Psoas muscle (tissue), 8 donors: Measurements from ENCODE around the gene GLDC. TPM values are rescaled to one million over a fixed set of nuclear protein-coding genes. Genes with fewer than 3 reads are reported as not detected.
A peak's percentile ranks its signal among the peaks of the same experiment; 100 is the strongest.

Experiments
- ATAC-seq, 4 donors: fragments of 200-7000 bp; cut with Tn5 transposase; one replicate each; pipeline ENCODE4 v1.9.1; 2020; ENCODE audit warnings: moderate library complexity in 3 of 4, mild to moderate bottlenecking in 2 of 4
- DNase-seq, 2 donors: peaks; one replicate each; pipeline ENCODE4 v3.0.0-alpha.2; 2020
- H3K27ac ChIP-seq: fragments of 200-600 bp; one replicate; pipeline ENCODE4 v1.8.0; 2022
- H3K27me3 ChIP-seq, 3 donors: fragments of 200-600 bp in 1 of 3; one replicate each; pipeline versions ENCODE4 v1.6.1 to v1.8.0; 2013 to 2022; ENCODE audit warnings: low read length in 2 of 3, mild to moderate bottlenecking in 2 of 3, moderate library complexity in 1 of 3; ENCODE audit not compliant: insufficient read depth in 3 of 3
- H3K36me3 ChIP-seq, 2 donors: fragments of 200-600 bp in 1 of 2; one replicate each; pipeline versions ENCODE4 v1.6.1 to v1.8.0; 2013 to 2022; ENCODE audit warnings: low read depth in 1 of 2, mild to moderate bottlenecking in 1 of 2, moderate library complexity in 1 of 2; ENCODE audit not compliant: insufficient read depth in 1 of 2
- H3K4me1 ChIP-seq: fragments of 200-600 bp; one replicate; pipeline ENCODE4 v1.8.0; 2022
- H3K4me3 ChIP-seq: fragments of 200-600 bp; one replicate; pipeline ENCODE4 v1.8.0; 2022; ENCODE audit warnings: mild to moderate bottlenecking
- H3K9me3 ChIP-seq: fragments of 200-600 bp; one replicate; pipeline ENCODE4 v1.8.0; 2022
- WGBS, 3 donors: extraction: QIAGEN DNeasy Blood & Tissue Kit; methylation state at CpG; one replicate each; pipeline versions ENCODE4 v1.1.6 to v1.1.7; 2013; 5-methylcytosine and 5-hydroxymethylcytosine counted together
- intact Hi-C, 2 donors: fragments of 100-400 bp; cut with DNase I; formaldehyde crosslinking; loops; one replicate each; pipeline versions ENCODE4 v1.11.0 to v1.14.2; 2022
- polyA plus RNA-seq, 3 donors: library from polyadenylated mRNA; stranded (reverse); fragments of 200-250 nt; gene quantifications; one replicate each; pipeline ENCODE4 v1.2.3, GENCODE V29; 2013
- total RNA-seq, 4 donors: library from RNA; stranded (reverse); fragmentation: NEBNext Ultra II Directional in 2 of 4; extraction: Animal tissue kit (Norgen Biotek cat#: 25700) in 2 of 4; gene quantifications; one replicate each; pipeline versions ENCODE4 v1.2.1 to v1.2.4, GENCODE V29; 2021 to 2023
- TF ChIP-seq, protein P1 (sequence below): fragments of 200-600 bp; IDR thresholded peaks from one replicate; pipeline ENCODE4 v1.8.0; 2022; ENCODE audit warnings: antibody characterized with exemption
- donor health status: healthy with polysubstance abuse.
- donor health status: DM: no; HTN: no; CAD: no; lungs with moderate emphysema.
- donor health status: Bipolar disorder and iron deficiency.
- donor health status: healthy.
- donor health status: DM: yes; HTN: yes; CAD: no.
- donor health status: DM: no; HTN: no; CAD: no.
- donor health status: DM: no; HTN: no; CAD: no.
- donor health status: DM: yes; HTN: yes; CAD: no.

GLDC gene
- total and polyA plus RNA-seq, 7 donors = 0.30 to 2.3 (median 1.3) TPM

DNA sequence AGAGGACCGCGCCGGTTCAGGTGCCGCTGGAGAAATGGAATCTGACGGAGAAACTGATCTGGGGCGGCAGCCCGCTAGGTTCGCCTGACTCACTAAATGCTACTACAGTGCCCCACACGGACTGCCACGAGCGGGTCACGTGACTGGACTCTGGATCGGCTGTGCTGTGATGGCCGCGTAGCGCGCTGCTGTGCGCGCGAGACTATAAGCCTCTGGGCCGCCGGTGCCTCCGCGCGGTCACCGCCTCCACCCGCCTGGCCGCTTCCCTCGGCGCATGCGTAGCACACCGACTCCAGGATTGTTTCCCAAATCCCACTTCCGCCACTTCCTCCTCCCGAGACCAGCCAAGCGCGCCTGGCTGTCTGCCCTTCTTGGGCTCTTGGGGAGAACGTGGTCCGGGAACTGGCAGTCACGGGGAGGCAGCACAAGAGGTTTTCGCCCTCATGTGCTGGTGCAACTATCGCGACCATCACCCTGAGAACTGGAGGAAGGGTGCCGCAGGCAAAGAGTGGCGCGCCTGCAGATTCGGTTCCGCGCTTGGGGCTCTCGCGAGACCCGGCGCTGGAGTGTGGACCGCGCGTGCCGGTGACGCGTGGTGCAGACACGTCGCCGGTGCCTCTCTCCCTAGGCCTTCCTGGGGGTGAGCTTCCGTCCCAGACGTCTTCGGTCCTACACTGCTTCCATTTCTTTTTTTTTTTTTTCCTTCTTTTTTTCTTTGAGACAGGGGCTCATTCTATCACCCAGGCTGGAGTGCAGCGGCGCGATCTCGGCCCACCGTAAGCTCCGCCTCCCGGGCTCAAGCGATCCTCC, 35.8 kb upstream of the GLDC start:
- DNase-seq (peak; percentile 98), ATAC-seq (peak; percentile 97 to 98 (median 98))
- Histone ChIP-seq H3K4me3 (peak overlapping the region; percentile 75), H3K27ac (peak overlapping the region; percentile 92), H3K36me3 (no peaks in the 10 kb centered on the region), H3K27me3 (no peaks in the 10 kb centered on the region), H3K9me3 (no peaks in the 10 kb centered on the region), H3K4me1 (peaks cover 10% of the 10 kb centered on the region)
- WGBS, 3 donors = 0 to 1% (median 1%) methylated on average over 62 to 72 of the region's 72 CpGs
- intact Hi-C loops = loop anchor here (2.0 to 5.0 kb wide), 2 partner anchors 23 to 269 kb away; partner anchors contain the start of gene UHRF2 (in 1 of the 2)
- TF ChIP-seq, protein P1, sequence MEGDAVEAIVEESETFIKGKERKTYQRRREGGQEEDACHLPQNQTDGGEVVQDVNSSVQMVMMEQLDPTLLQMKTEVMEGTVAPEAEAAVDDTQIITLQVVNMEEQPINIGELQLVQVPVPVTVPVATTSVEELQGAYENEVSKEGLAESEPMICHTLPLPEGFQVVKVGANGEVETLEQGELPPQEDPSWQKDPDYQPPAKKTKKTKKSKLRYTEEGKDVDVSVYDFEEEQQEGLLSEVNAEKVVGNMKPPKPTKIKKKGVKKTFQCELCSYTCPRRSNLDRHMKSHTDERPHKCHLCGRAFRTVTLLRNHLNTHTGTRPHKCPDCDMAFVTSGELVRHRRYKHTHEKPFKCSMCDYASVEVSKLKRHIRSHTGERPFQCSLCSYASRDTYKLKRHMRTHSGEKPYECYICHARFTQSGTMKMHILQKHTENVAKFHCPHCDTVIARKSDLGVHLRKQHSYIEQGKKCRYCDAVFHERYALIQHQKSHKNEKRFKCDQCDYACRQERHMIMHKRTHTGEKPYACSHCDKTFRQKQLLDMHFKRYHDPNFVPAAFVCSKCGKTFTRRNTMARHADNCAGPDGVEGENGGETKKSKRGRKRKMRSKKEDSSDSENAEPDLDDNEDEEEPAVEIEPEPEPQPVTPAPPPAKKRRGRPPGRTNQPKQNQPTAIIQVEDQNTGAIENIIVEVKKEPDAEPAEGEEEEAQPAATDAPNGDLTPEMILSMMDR = no peak

DNA sequence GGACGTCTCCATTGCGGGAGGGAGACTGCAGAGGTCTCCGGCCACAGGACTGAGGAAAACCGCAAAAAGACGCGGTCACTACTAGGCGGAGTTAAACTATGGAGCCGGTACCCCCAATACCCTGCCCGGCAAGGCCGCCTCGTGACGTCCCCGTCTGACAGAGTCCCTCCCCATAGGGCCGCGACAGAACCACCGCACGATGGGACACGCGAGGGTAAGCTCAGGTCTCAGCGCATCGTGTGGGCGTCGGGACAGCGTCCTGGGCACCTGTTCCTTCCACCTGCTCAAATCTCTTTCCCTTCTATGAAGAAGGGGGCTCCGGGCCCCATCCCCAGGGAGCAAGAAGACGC, 35.2 kb upstream of the GLDC start:
- peak overlapping the region; percentile 75 for H3K4me3 ChIP-seq
- no peaks in the 10 kb centered on the region for H3K9me3 ChIP-seq
- H3K36me3 ChIP-seq = no peaks in the 10 kb centered on the region
- TF ChIP-seq, protein P1 = no peak
- WGBS, 3 donors = 1 to 2% (median 2%) methylated on average over 26 of the region's 26 CpGs
- intact Hi-C loops = loop anchor here (2.0 to 5.0 kb wide), 2 partner anchors 24 to 268 kb away; partner anchors contain the start of gene UHRF2 (in 1 of the 2)
- ATAC-seq (peak; percentile 61 to 68 (median 62)), DNase-seq (peak in 1 of 2 donors; percentile 69)
- peaks cover 5% of the 10 kb centered on the region for H3K4me1 ChIP-seq
- H3K27me3 ChIP-seq = no peaks in the 10 kb centered on the region
- H3K27ac ChIP-seq = peak overlapping the region; percentile 92

DNA sequence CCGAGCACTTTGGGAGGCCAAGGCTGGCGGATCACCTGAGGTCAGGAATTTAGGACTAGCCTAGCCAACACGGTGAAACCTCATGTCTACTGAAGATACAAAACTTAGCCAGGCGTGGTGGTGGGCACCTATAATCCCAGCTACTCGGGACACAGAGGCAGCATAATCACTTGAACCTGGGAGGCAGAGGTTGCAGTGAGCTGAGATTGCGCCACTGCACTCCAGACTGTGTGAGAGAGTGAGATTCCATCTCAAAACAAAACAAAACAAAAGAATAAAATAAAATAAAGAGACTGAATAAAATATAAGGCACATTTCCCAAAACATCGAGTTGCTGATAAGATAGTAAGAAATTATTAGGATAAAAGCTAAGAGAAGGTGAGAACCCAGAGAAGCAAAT, 32.3 kb upstream of the GLDC start:
- H3K4me3 ChIP-seq = no peak overlapping the region
- H3K27me3 ChIP-seq = no peaks in the 10 kb centered on the region
- TF ChIP-seq, protein P1 = no peak
- intact Hi-C loops = loop anchor here in 1 of 2 donors (10.0 kb wide), 1 partner anchor 323 kb away; no protein-coding TSS in a partner anchor
- DNase-seq (no peak), ATAC-seq (no peak)
- H3K4me1 ChIP-seq = peaks cover 5% of the 10 kb centered on the region
- H3K36me3 ChIP-seq = no peaks in the 10 kb centered on the region
- WGBS, 3 donors = 65 to 78% (median 74%) methylated on average over 7 of the region's 7 CpGs
- no peak overlapping the region for H3K27ac ChIP-seq
- no peaks in the 10 kb centered on the region for H3K9me3 ChIP-seq

DNA sequence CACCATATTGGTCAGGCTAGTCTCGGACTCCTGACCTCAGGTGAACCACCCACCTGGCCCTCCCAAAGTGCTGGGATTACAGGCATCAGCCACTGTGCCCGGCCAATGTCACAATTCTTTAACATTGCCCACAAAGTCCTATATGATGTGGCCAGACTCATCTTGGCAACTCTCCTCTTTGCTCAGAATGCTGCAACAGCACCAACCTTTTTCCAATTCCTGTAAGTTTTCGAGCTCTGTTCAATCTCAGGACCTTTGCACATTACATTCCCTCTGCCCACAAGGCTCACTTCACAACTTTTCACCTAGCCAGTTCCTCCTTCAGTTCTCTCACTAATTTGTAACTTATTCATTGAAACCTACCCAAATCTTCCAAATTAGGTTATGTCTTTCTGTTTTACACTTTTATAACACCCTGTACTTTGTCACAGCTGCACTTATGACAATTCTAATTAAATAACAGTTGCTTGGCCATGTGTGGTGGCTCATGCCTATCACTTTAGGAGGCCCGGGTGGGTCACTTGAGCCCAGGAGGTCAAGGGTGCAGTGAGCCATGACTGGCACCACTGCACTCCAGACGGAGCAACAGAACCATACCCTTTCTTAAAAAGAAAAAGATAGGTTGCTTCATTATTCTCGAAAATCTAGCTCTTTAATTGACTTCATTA, 30.9 kb upstream of the GLDC start:
- Histone ChIP-seq H3K4me1 (no peaks in the 10 kb centered on the region), H3K9me3 (no peaks in the 10 kb centered on the region), H3K36me3 (no peaks in the 10 kb centered on the region), H3K4me3 (no peak overlapping the region), H3K27me3 (no peaks in the 10 kb centered on the region), H3K27ac (no peak overlapping the region)
- intact Hi-C loops = loop anchor here in 1 of 2 donors (10.0 kb wide), 1 partner anchor 322 kb away; no protein-coding TSS in a partner anchor
- ATAC-seq = no peak
- TF ChIP-seq, protein P1 = no peak
- no peak for DNase-seq
- 82 to 85% (median 85%) methylated on average over 6 of the region's 6 CpGs for WGBS, 3 donors
